ENCODE data around the gene MPDZ. TPM values are rescaled to one million over a fixed set of nuclear protein-coding genes. Genes with fewer than 3 reads are reported as not detected.

The MPDZ gene
- total and polyA plus RNA-seq, 10 donors: 3.8 to 42.8 (median 26.8) TPM

GRCh38 chr9:13064676-13065075 lies 214.8 kb downstream of the MPDZ start:
- Histone ChIP-seq H3K27me3 (replicated peaks in 1 of 7) (no peaks in the 10 kb centered on the region), H3K9me3 (no peaks in the 10 kb centered on the region), H3K4me3 (no peak overlapping the region), H3K36me3 (no peaks in the 10 kb centered on the region), H3K27ac (no peak overlapping the region), H3K4me1 (no peaks in the 10 kb centered on the region)
- no peak for DNase-seq
- TF ChIP-seq POLR2A (IDR thresholded peaks at IDR 0.05) (no peak), POLR2AphosphoS5 (IDR thresholded peaks at IDR 0.05) (no peak)
- TF ChIP-seq, protein P1, sequence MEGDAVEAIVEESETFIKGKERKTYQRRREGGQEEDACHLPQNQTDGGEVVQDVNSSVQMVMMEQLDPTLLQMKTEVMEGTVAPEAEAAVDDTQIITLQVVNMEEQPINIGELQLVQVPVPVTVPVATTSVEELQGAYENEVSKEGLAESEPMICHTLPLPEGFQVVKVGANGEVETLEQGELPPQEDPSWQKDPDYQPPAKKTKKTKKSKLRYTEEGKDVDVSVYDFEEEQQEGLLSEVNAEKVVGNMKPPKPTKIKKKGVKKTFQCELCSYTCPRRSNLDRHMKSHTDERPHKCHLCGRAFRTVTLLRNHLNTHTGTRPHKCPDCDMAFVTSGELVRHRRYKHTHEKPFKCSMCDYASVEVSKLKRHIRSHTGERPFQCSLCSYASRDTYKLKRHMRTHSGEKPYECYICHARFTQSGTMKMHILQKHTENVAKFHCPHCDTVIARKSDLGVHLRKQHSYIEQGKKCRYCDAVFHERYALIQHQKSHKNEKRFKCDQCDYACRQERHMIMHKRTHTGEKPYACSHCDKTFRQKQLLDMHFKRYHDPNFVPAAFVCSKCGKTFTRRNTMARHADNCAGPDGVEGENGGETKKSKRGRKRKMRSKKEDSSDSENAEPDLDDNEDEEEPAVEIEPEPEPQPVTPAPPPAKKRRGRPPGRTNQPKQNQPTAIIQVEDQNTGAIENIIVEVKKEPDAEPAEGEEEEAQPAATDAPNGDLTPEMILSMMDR (IDR thresholded peaks at IDR 0.05 in 8 of 11, conservative IDR thresholded peaks at IDR 0.05 in 3 of 11): no peak
- 39 to 64% (median 45%) methylated on average over 1 of the region's 1 CpG for WGBS, 5 donors
- intact Hi-C loops (cut with DNase I; ENCODE audit: low total_unique reads): no loop called here

DNA sequence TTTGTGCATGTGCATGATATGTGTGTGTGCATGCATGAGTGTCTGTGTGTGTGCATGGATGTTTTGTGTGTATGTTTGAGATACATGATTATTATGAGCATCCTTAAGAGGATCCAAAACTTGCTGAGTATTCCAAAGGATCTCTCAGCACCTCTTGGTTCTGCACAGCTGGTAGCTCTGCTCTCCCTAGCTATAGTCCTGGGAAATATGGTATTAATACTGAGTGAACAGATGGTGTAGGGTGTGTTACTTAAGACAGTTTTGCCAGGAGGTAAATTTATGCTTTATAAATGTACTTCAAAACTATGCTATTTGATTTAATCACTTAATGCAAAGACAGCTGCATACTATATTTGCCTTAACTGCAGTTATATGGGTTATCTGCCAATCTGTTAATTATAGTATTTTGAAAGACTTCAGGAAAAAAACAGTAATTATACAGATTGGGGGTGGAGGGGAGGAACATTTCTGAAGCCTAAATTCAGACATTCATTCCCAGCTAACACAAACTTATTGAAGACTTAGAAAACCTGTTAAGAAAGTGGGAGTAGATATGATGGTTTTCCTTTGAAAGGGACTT lies 215.5 kb downstream of the MPDZ start:
- Histone ChIP-seq H3K36me3 (no peaks in the 10 kb centered on the region), H3K27me3 (replicated peaks in 1 of 7) (no peaks in the 10 kb centered on the region), H3K27ac (no peak overlapping the region), H3K4me1 (no peaks in the 10 kb centered on the region), H3K4me3 (no peak overlapping the region), H3K9me3 (no peaks in the 10 kb centered on the region)
- TF ChIP-seq, protein P1 (IDR thresholded peaks at IDR 0.05 in 8 of 11, conservative IDR thresholded peaks at IDR 0.05 in 3 of 11): no peak
- TF ChIP-seq POLR2A (IDR thresholded peaks at IDR 0.05) (no peak), POLR2AphosphoS5 (IDR thresholded peaks at IDR 0.05) (no peak)
- DNase-seq: no peak
- intact Hi-C loops (cut with DNase I; ENCODE audit: low total_unique reads): no loop called here

DNA sequence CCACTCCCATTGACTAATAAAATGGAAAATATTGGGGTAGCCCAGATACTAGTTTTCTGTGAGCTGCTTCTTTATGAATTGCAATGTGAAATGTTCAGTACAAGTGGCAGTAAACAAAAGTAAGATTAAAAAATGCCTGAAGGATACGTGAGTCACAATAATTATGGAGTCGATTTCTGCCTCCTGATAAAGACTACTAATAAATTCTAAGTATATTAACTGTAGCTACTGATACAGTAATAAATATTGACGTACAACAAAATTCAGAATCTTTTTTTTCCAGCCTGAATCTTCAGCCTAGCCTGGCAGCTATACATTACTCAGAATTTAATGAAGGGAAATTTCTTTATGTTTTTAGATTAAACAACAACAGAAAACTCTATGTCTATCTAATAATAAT lies 218.1 kb downstream of the MPDZ start:
- H3K36me3 ChIP-seq: no peaks in the 10 kb centered on the region
- WGBS, 5 donors: 86 to 96% (median 88%) methylated on average over 3 of the region's 3 CpGs
- intact Hi-C loops (cut with DNase I; ENCODE audit: low total_unique reads): no loop called here
- H3K4me3 ChIP-seq: no peak overlapping the region
- DNase-seq: no peak
- H3K27me3 ChIP-seq (replicated peaks in 1 of 7): no peaks in the 10 kb centered on the region
- H3K27ac ChIP-seq: no peak overlapping the region
- no peak for TF ChIP-seq POLR2A (IDR thresholded peaks at IDR 0.05)
- TF ChIP-seq, protein P1 (IDR thresholded peaks at IDR 0.05 in 8 of 11, conservative IDR thresholded peaks at IDR 0.05 in 3 of 11): no peak
- TF ChIP-seq POLR2AphosphoS5 (IDR thresholded peaks at IDR 0.05): no peak
- no peaks in the 10 kb centered on the region for H3K4me1 ChIP-seq
- peaks cover 0 to 4% (median 0%) of the 10 kb centered on the region in 8 donors for H3K9me3 ChIP-seq
